Eye (tissue), 1 donor: Measurements from ENCODE around the gene GALNT6.
"Not testable (repeated sequence)": the region's sequence is repeated elsewhere in the genome, so short reads cannot be mapped to it uniquely, and the experiment has no call there.

Experiments used
- DNase-seq: peaks from one replicate; pipeline ENCODE4 v3.0.0-alpha.2; 2015

GALNT6 gene

GRCh38 chr12:51318846-51319599 lies 72.2 kb downstream of the GALNT6 start:
- DNase-seq, result no peak

GRCh38 chr12:51318057-51318806 lies 73.0 kb downstream of the GALNT6 start:
- not testable (repeated sequence) for DNase-seq

GRCh38 chr12:51311389-51311788 lies 79.8 kb downstream of the GALNT6 start:
- no peak for DNase-seq

GRCh38 chr12:51307655-51308593 lies 83.3 kb downstream of the GALNT6 start:
- DNase-seq, result no peak

GRCh38 chr12:51306507-51306906 lies 84.7 kb downstream of the GALNT6 start:
- DNase-seq, result no peak
